Measurements from ENCODE around the gene GNB4.

DNA sequence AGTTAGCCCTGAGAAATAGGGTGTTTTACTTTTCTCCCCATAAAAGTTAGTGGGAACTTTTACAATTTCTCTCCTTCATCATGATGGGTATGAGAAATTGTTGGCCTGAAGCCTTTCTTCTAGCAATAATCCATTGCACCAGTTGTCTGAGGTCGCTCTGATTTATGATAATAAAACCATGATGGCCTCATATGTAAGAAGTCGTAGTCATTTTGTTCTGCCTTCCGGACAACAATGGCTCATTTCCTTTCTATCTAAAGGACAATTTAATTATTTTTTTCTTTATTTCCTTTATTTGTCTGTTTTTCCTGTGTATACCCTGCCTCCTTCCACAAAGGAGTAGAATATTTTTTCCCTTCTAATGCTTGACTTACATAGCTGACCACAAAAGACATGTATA lies 31.6 kb upstream of the GNB4 start:
- TF ChIP-seq, protein P1, sequence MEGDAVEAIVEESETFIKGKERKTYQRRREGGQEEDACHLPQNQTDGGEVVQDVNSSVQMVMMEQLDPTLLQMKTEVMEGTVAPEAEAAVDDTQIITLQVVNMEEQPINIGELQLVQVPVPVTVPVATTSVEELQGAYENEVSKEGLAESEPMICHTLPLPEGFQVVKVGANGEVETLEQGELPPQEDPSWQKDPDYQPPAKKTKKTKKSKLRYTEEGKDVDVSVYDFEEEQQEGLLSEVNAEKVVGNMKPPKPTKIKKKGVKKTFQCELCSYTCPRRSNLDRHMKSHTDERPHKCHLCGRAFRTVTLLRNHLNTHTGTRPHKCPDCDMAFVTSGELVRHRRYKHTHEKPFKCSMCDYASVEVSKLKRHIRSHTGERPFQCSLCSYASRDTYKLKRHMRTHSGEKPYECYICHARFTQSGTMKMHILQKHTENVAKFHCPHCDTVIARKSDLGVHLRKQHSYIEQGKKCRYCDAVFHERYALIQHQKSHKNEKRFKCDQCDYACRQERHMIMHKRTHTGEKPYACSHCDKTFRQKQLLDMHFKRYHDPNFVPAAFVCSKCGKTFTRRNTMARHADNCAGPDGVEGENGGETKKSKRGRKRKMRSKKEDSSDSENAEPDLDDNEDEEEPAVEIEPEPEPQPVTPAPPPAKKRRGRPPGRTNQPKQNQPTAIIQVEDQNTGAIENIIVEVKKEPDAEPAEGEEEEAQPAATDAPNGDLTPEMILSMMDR (IDR thresholded peaks at IDR 0.05; ENCODE audit: poor library complexity), result no peak
- no peak for TF ChIP-seq EZH2 (IDR thresholded peaks at IDR 0.05; ENCODE audit: borderline replicate concordance)
- TF ChIP-seq EZH2phosphoT487 (IDR thresholded peaks at IDR 0.05; ENCODE audit: low read depth, severe bottlenecking, unreplicated experiment), result no peak

All from hepatocyte (in vitro differentiated cells).